Measurements from ENCODE around the gene CSHL1.
"Not testable (repeated sequence)": the region's sequence is repeated elsewhere in the genome, so short reads cannot be mapped to it uniquely, and the experiment has no call there.

Gene CSHL1

DNA sequence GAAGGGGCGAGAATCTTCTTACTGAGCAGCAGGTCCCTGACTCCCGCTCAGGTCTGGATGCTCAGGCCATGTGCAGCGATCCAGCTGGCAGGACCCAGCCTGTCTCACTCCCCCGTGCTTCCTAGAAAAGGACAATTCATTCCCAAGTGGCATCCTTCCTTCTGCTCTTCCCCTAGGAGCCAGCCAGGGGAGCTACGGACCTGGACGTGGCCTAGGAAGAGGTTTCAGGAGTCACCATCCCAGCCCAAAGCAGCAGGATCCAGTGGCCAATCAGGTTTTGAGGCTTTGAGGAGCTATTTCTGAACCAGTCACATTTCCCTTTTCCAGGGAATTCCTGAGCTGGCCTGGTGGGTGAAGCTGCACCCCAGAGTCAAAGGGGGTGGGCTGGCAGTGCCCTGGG lies 28.8 kb upstream of the CSHL1 start:
- DNase-seq, result no peak

- DNase-seq, result no peak
Observed at GRCh38 chr17:63939401-63939800, 28.3 kb upstream of the CSHL1 start.

DNA sequence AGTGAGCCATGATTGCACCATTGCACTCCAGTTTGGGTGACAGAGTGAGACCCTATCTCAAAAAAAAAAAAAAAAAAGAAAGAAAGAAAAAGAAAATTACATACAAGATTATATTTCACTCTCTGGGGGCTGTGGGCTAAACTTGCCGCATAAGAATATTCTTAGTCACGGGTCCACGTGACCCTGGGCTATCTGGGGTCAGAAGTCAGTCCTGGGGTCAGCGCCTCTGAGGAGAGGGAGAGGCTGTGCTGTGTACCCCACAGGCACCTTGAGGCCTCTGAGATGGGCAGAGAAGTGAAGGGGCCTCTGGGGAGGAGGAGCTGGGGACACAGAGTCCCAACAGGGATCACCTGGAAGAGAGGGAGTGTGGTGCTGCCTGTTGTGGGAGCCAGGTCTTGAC lies 26.9 kb upstream of the CSHL1 start:
- no peak for DNase-seq

GRCh38 chr17:63937319-63937718 lies 26.3 kb upstream of the CSHL1 start:
- DNase-seq, result no peak

- DNase-seq, result no peak
Observed at GRCh38 chr17:63934183-63935112, 23.4 kb upstream of the CSHL1 start.

DNA sequence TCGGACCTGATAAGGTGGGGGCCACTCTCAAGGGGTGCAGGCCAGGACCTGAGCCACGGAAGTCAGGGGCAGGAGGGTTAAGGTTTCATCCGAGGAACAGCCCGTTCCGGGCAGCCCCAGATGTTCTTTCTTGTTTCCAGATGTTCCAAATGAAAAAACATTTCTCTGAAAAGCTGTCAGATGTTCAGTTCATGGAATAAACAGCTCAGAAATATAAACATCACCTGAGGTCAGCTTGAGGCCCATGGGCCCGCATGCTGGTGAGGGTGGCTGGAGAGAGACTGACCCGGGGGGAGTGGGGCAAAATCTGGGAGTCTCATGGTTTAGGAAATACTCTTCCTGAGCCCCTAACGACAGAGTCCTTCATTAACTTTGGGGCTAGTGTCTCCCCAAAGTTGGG lies 22.5 kb upstream of the CSHL1 start:
- DNase-seq, result no peak

GRCh38 chr17:63932721-63933120 lies 21.7 kb upstream of the CSHL1 start:
- DNase-seq, result no peak

DNA sequence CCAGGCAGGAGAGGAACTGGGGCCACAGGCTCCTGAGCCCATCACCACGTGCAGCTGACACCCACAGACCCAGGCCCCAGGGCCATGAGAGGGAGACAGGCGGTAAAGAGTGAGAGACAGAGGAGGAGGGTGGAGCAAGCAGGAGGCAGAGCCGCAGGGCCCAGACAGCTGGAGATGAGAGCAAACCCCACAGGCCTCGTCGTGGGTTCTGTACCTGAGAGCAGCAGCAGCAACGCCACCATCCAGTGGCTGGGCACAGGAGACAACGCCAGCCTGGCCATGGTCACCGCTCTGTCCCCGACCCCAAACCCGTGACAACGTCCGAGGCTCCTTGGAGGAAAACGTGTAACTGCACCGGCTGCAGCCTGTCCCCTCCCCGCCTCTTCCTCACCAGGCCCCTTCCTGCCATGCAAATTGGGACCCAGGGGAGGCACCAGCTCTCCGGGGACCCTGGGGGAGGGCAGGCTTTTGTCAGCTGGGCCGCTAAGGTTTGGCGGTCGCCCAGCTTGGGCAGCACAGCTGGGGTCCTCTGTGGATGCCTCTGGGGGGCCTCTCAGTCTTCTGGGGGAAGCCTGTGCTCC lies 21.0 kb upstream of the CSHL1 start, which contains the start of gene CD79B:
Gene CD79B, minus strand, starts transcription at position 351 of the 581 bp plus-strand sequence. Its CDS starts 70 bp downstream, at position 281.
- no peak for DNase-seq

- no peak for DNase-seq
Observed at GRCh38 chr17:63930951-63931575, 20.0 kb upstream of the CSHL1 start.

DNA sequence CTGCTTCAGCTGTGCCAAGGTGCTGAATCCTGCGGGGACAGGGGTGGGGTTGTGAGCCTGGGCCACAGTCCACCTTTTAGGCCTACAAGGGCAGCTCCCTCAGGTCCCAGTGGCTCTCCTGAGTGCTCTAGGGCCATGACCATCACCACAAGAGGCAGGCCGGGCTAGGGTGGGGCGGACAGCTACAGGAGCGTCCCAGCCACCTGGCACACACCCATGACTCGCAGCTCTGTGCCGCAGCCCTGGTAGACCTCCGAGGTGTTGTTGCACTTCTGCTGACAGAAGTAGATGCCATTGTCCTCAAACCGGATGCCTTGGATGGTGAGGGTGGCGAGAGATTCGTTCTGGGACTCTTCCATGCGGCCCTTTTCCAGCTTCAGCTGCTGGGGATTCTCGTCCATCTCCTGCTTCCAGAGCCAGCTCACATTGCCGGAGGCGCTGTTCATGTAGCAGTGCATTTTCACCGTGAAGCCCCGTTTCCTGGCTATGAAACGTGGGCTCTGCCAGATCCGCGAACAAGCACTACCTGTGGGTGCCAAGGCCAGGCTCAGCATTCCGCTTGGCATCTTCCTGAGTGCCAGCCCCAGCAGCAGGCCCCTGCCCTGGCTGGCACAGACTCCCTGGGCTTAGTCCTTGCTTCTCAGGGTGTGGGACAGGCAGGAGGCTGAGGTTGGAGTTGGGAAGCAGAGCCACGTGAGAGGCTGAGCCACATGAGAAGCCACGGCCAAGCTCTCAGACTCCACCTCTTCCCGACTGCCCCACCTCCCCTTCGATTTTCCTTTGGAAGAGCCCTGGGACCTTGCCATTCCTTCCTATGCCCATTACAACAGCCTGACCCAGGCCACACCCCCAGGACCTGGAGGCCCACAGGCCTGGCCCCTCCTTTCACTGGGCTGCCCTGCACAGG lies 19.1 kb upstream of the CSHL1 start:
- DNase-seq, result no peak

DNA sequence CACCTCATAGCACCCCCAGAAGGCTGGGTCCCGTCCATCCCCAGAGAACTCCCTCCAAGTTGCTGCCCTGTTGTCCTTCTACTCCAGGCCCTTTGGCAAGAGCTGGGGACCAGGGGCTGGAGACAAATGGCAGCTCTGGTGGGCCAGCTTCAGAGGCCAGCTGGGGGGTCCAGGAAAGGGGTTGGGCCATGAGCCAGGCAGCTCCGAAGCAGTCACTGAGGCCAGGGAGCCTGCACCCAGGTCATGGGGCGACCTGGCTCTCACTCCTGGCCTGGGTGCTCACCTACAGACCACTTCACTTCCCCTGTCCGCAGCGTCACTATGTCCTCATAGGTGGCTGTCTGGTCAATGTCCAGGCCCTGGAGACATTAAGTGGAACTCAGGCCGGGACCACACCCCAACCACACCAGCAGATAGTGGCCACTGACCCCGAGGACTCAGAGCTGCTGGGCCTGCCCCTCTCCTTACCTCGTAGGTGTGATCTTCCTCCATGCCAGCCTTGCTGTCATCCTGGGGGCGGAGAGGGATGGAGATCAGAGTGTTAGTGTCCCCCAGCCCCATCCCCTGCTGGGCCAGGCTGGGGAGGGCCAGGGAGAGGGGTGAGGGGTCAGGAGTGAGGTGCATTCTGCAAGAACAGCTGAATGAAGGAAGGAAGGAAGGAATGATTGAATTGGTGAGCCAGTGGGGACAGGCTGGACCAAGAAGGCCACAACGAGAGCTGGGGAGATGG lies 18.1 kb upstream of the CSHL1 start:
- no peak for DNase-seq

GRCh38 chr17:63928172-63928666 lies 17.2 kb upstream of the CSHL1 start:
- DNase-seq, result no peak

GRCh38 chr17:63927464-63928171 lies 16.6 kb upstream of the CSHL1 start:
- no peak for DNase-seq

- DNase-seq, result no peak
Observed at GRCh38 chr17:63926164-63926563, 15.1 kb upstream of the CSHL1 start.

- DNase-seq, result no peak
Observed at GRCh38 chr17:63925615-63926014, 14.6 kb upstream of the CSHL1 start.

- not testable (repeated sequence) for DNase-seq
Observed at GRCh38 chr17:63922402-63922801, 11.3 kb upstream of the CSHL1 start.

DNA sequence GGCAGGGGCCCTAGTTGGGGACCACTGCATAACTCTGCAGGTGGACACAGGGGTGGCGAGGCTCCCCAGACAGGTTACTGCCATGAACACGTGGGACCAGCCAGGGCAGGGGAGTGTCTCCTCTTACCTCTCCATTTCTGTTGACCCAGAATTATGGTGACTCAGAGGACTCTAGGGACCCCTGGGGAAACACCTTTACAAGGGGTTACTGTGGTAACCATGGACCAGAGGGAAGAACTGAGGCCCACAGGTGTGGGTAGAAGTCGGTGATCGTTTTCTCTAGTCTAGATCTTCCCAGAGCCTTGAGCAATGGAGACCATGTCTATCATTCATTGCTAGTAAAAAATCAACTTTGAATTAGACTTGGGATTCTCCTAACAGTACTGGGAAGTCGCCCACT lies 9.7 kb upstream of the CSHL1 start:
- DNase-seq, result not testable (repeated sequence)

DNA sequence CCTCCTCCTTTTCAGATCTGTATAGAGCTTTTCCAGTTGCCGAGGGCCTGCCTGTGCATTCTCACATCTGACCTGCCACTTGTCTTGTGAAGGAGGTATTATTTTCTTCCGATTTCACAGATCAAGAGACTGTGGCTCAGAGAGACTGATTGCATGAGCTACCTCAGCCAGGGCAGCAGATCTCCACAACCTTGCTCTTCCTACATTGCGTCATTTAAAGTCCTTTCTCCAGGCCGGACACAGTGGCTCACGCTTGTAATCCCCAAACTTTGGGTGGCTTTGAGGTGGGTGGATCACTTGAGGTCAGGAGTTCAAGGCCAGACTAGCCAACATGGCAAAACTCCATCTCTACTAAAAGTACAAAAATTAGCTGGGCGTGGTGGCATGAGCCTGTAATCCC lies 9.0 kb upstream of the CSHL1 start:
- DNase-seq, result not testable (repeated sequence)

DNA sequence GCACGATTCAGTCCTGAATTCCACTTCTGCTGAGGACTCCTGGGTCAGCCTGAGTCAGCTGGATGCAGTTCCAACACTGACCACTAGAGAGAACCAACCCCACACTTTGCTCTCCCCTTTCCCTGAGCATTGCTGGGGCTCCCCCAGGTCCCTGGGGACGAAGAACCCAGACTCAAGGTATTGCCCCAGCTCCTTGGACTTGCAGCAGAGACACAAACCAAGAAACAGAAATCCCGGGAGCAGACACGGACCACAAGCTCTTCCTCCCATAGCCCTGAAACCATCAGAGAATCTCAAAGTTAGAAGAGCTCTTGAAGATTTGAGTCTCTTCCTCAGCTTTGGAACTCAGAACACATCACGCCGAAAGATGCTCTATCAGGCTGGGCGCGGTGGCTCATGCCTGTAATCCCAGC lies 8.3 kb upstream of the CSHL1 start:
- peak; percentile 48 for DNase-seq

- DNase-seq, result not testable (repeated sequence)
Observed at GRCh38 chr17:63918789-63919305, 7.8 kb upstream of the CSHL1 start, which contains the start of gene GH1. TSS of gene GH1 (minus strand) at chr17:63918839. CDS start at chr17:63918776, 63 bp downstream.

GRCh38 chr17:63918305-63918704 lies 7.2 kb upstream of the CSHL1 start:
- DNase-seq, result no peak
